Measurements from ENCODE around the gene SFRP4.

- TF ChIP-seq CTCF (IDR thresholded peaks at IDR 0.05; ENCODE audit: low read depth, low read length), result no peak
- no peak for TF ChIP-seq EZH2phosphoT487 (IDR thresholded peaks at IDR 0.05; ENCODE audit: low read depth)
Observed at GRCh38 chr7:37956791-37957190, 40.2 kb upstream of the SFRP4 start.

Measured in OCI-LY3 (cell line).